Mesenteric fat pad (tissue), 1 donor: ENCODE results near the gene SEMA4D. TPM values are rescaled to one million over a fixed set of nuclear protein-coding genes. Genes with fewer than 3 reads are reported as not detected.

Source experiments
- DNase-seq: peaks from one replicate; pipeline ENCODE4 v3.0.0-alpha.2; 2020; ENCODE audit warnings: low spot score
- total RNA-seq: library from RNA; stranded (reverse); fragmentation: NEBNext Ultra II Directional; extraction: Animal tissue kit (Norgen Biotek cat#: 25700); gene quantifications from one replicate; pipeline ENCODE4 v1.2.1, GENCODE V29; 2021
- donor health status: DM: yes; HTN: yes; CAD: no.

Gene SEMA4D
- total RNA-seq, 1 donor from 2014 or later, result 16.9 TPM

- DNase-seq, result no peak
These were observed 63.3 kb downstream of the SEMA4D start for GRCh38 chr9:89434636-89435035.

- DNase-seq, result no peak
These were observed 64.1 kb downstream of the SEMA4D start for GRCh38 chr9:89433826-89434225.

GRCh38 chr9:89432986-89433530 lies 64.9 kb downstream of the SEMA4D start:
- DNase-seq, result no peak

GRCh38 chr9:89431930-89432725 lies 65.8 kb downstream of the SEMA4D start:
- DNase-seq, result no peak

- no peak for DNase-seq
These were observed 66.9 kb downstream of the SEMA4D start for GRCh38 chr9:89430995-89431394.

GRCh38 chr9:89428901-89429890 lies 68.7 kb downstream of the SEMA4D start:
- DNase-seq, result no peak

- DNase-seq, result no peak
These were observed 69.6 kb downstream of the SEMA4D start for GRCh38 chr9:89428222-89428761.

GRCh38 chr9:89427621-89428221 lies 70.2 kb downstream of the SEMA4D start:
- no peak for DNase-seq

GRCh38 chr9:89426384-89426961 lies 71.4 kb downstream of the SEMA4D start:
- DNase-seq, result no peak

GRCh38 chr9:89425921-89426383 lies 72.0 kb downstream of the SEMA4D start:
- DNase-seq, result no peak

- no peak for DNase-seq
These were observed 72.7 kb downstream of the SEMA4D start for GRCh38 chr9:89425024-89425805.

- DNase-seq, result no peak
These were observed 75.5 kb downstream of the SEMA4D start for GRCh38 chr9:89422151-89422975.

- DNase-seq, result no peak
These were observed 76.3 kb downstream of the SEMA4D start for GRCh38 chr9:89421595-89421994.

GRCh38 chr9:89420397-89421178 lies 77.3 kb downstream of the SEMA4D start:
- DNase-seq, result no peak

- no peak for DNase-seq
These were observed 77.9 kb downstream of the SEMA4D start for GRCh38 chr9:89419978-89420394.

- DNase-seq, result no peak
These were observed 78.9 kb downstream of the SEMA4D start for GRCh38 chr9:89418882-89419640.

GRCh38 chr9:89418474-89418845 lies 79.5 kb downstream of the SEMA4D start:
- no peak for DNase-seq
